K562 (cell line): ENCODE measurements around the gene NRM. TPM values are rescaled to one million over a fixed set of nuclear protein-coding genes. Genes with fewer than 3 reads are reported as not detected.

Experiments used
- ARNT ChIP-seq, 2 experiments: fragments of 450-650 bp; IDR thresholded peaks; 2 replicates each; pipeline ENCODE4 v1.6.1; 2016; ENCODE audit warnings: mild to moderate bottlenecking in 1 of 2
- CC2D1A ChIP-seq: fragments of 450-650 bp; IDR thresholded peaks from 2 replicates; pipeline ENCODE4 v1.6.1; 2017; ENCODE audit warnings: mild to moderate bottlenecking
- CREB5 ChIP-seq: fragments of 250-450 bp; sonication (Bioruptor Pico); IDR thresholded peaks from 2 replicates; pipeline ENCODE4 v1.5.0; 2020; ENCODE audit warnings: mild to moderate bottlenecking
- CREBBP ChIP-seq: IDR thresholded peaks from one replicate; pipeline ENCODE4 v1.6.1; 2012; ENCODE audit warnings: low read depth, mild to moderate bottlenecking, control low read depth, inconsistent platforms, low read length
- ELK3 ChIP-seq: fragments of 450-650 bp; formaldehyde crosslinking; IDR thresholded peaks from 2 replicates; pipeline ENCODE4 v1.4.0; 2020; ENCODE audit warnings: mild to moderate bottlenecking
- EP400 ChIP-seq: fragments of 450-650 bp; IDR thresholded peaks from 2 replicates; pipeline ENCODE4 v1.6.1; 2017; ENCODE audit warnings: antibody characterized with exemption, mild to moderate bottlenecking, moderate library complexity
- ERF ChIP-seq: fragments of 450-650 bp; formaldehyde crosslinking; IDR thresholded peaks from 2 replicates; pipeline ENCODE4 v1.4.0; 2020; ENCODE audit warnings: mild to moderate bottlenecking, mixed read lengths
- FOXM1 ChIP-seq, 2 experiments: fragments of 450-650 bp in 1 of 2; sonication (generic) in 1 of 2; formaldehyde crosslinking in 1 of 2; IDR thresholded peaks; 2 replicates each; pipeline versions ENCODE4 v1.6.1 to v1.9.0; 2017 to 2022; ENCODE audit warnings: low read depth in 2 of 2, mild to moderate bottlenecking in 2 of 2, missing genetic modification reagents in 1 of 2, moderate library complexity in 1 of 2
- FOXP1 ChIP-seq: sonication (generic); formaldehyde crosslinking; IDR thresholded peaks from 2 replicates; pipeline ENCODE4 v1.8.0; 2022; ENCODE audit warnings: mild to moderate bottlenecking, missing genetic modification reagents
- NUFIP1 ChIP-seq: fragments of 450-650 bp; IDR thresholded peaks from 2 replicates; pipeline ENCODE4 v1.6.1; 2018; ENCODE audit not compliant: partially characterized antibody
- RREB1 ChIP-seq: fragments of 250-450 bp; sonication (Bioruptor Pico); IDR thresholded peaks from 2 replicates; pipeline ENCODE4 v1.4.0; 2020
- SMAD3 ChIP-seq: fragments of 450-650 bp; formaldehyde crosslinking; conservative IDR thresholded peaks from 2 replicates; pipeline ENCODE4 v1.4.0; 2020; ENCODE audit warnings: mild to moderate bottlenecking
- SMARCB1 ChIP-seq: IDR thresholded peaks from 2 replicates; pipeline ENCODE4 v1.6.1; 2011; ENCODE audit warnings: improper control_type of control experiment, low read depth; ENCODE audit not compliant: insufficient read length
- SP1 ChIP-seq: sonication (generic); formaldehyde crosslinking; IDR thresholded peaks from 2 replicates; pipeline ENCODE4 v1.8.1; 2022; ENCODE audit warnings: mild to moderate bottlenecking, missing genetic modification reagents
- SREBF1 ChIP-seq: fragments of 150-350 bp; IDR thresholded peaks from 2 replicates; pipeline ENCODE4 v1.6.1; 2014; ENCODE audit warnings: antibody characterized with exemption, low read depth, low read length, borderline replicate concordance
- THRB ChIP-seq: fragments of 450-650 bp; formaldehyde crosslinking; conservative IDR thresholded peaks from 2 replicates; pipeline ENCODE4 v1.4.0; 2022; ENCODE audit warnings: mild to moderate bottlenecking, missing genetic modification characterization
- ZC3H11A ChIP-seq: IDR thresholded peaks from 2 replicates; pipeline ENCODE4 v1.6.1; 2012; ENCODE audit warnings: low read depth, low read length, improper control_type of control experiment
- ZNF263 ChIP-seq: sonication (generic); formaldehyde crosslinking; IDR thresholded peaks from 2 replicates; pipeline ENCODE4 v1.8.0; 2022; ENCODE audit warnings: mild to moderate bottlenecking, missing genetic modification reagents, borderline replicate concordance
- polyA plus RNA-seq, 8 experiments: library from polyadenylated mRNA; depleted of rRNA in 4 of 8; stranded (reverse) in 5 of 8; unstranded in 3 of 8; fragments of >200 nt; fragmentation: Nextera tagmentation in 2 of 8; fragmentation: Illumina TruSeq in 1 of 8; extraction: Ambion mirVana in 2 of 8; extraction: Trizol in 1 of 8; gene quantifications; 2 replicates each; pipeline versions ENCODE4 v1.2.1 to v1.2.3, GENCODE V29; 2011 to 2014; ENCODE audit warnings: inconsistent platforms in 1 of 8, missing spikeins in 1 of 8
- total RNA-seq, 7 experiments: library from RNA; depleted of rRNA in 6 of 7; stranded (reverse); fragments of >200 nt in 6 of 7; fragmentation: Illumina TruSeq in 2 of 7; extraction: Trizol in 2 of 7; gene quantifications; 2 replicates each; pipeline versions ENCODE4 v1.2.1 to v1.2.3, GENCODE V29; 2011 to 2021; ENCODE audit warnings: low replicate concordance in 1 of 7

NRM gene
- total and polyA plus RNA-seq, 9 of the 15 experiments (the other 6 are each of a cell fraction or from before 2014, with no cell fraction given) = 9.7 to 58.2 (median 18.1) TPM

GRCh38 chr6:30717129-30717844, 26.5 kb upstream of the NRM start, which contains the start of gene MDC1 (continued):
- TF ChIP-seq FOXM1 (IDR thresholded peaks at IDR 0.05; ENCODE audit: low read depth) (peak; percentile 99), FOXM1 (CRISPR knock-in tag; IDR thresholded peaks at IDR 0.05; ENCODE audit: low read depth) (peak; percentile 89), EP400 (peak; percentile 100), SP1 (CRISPR knock-in tag) (peak; percentile 99), SREBF1 (0 out of 2 replicates have a peak, but pooled peaks have one; percentile 41), SMAD3 (no peak; the same call in 1 of the 2 replicates), NUFIP1 (peak; percentile 89), CREB5 (no peak), SMARCB1 (no peak), ARNT (IDR thresholded peaks at IDR 0.05) (peak in 1 of 2 experiments; percentile 73; a peak in 1 of 4 replicates), FOXP1 (CRISPR knock-in tag) (peak; percentile 91; the same call in 1 of the 2 replicates), ERF (peak; percentile 60; the same call in 1 of the 2 replicates), CC2D1A (peak; percentile 95), ZC3H11A (peak; percentile 90; the same call in 1 of the 2 replicates), THRB (0 out of 2 replicates have a peak, but pooled peaks have one; percentile 36), CREBBP (no peak), ZNF263 (peak; percentile 62), ELK3 (no peak), RREB1 (CRISPR knock-in tag) (peak; percentile 39; the same call in 1 of the 2 replicates)
